GM21717 (cell line): ENCODE data around the gene HOXA6.

Experiments used
- ATAC-seq: cut with Tn5 transposase; IDR thresholded peaks from one replicate; pipeline ENCODE4 v1.9.1; 2021; ENCODE audit warnings: mild to moderate bottlenecking, moderate library complexity; ENCODE audit not compliant: unreplicated experiment

Gene HOXA6

DNA sequence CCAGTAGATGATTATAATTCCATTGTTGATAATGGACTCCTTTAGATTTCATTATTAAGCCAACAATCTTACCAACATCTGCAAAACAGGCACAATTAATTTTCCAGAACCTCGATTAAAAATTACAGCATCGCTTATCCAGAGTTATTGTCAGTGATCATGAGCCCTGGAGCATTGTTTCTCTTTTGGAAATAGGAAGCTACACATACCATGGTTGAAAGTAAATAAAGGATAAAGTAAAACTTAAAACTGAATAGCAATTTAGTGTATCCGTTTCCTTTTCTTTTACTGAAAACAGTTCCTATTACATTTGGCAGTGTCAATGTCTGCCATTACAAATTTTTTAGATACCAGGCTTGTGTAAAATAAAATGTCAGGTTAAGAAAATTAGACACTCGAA, 35.2 kb downstream of the HOXA6 start:
- ATAC-seq: no peak

DNA sequence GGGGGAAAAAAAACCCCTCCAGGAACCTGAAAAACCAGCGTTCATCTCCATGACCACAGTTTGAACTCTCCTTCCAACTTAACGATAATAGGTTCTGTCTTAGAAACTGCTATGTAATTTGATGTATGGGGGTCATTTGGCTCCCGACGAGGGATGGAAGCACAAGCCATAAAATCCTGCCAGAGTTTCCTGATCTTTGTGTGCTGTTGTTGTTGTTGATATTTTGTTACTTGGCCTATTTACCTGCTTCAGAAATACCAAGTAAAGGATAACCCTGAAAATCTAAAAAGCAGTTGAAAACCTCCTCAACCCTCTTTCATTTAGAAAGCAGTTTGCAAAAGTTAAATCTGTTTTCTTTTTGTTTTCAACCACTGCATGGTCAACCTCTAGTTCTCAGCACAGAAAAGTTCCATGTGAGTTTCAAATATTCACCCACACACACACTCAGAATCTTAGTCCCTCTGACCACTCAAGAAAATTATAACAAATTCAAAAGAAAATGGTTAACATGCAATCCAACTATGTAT, 35.8 kb downstream of the HOXA6 start:
- ATAC-seq: no peak

DNA sequence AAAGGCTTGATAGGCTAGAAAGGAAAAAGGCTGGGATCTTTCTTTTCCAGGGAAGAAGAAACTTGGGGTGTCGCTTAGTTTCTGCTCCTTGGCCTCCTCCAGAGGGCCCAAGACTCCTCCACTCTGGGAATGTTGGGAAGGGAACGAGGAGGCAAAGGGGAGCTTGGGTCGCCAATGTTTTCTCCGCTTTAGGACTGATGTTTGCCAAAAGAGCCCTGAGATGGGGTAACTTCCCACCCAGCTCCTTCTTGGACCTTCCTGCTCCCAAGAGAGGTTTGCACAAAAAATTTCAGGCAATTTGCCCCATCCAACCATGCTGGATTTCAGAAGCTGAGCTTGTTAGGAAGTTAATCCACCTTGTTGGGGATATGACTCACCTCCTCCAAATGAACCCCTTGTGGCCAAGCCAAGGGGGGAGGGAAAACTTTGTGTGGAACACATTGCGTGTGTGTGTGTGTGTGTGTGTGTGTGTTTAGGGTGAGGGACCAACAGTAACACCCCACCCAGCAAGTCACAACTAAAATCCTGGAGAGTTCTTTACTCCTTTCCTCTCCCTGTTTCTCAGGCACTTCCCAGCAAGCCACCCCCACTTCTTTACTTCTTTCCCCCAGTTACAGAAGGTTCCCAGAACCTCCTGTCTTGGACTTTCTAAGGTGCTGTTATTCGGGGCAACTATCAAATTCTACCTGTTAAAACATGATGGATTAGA, 36.4 kb downstream of the HOXA6 start:
- ATAC-seq: no peak

DNA sequence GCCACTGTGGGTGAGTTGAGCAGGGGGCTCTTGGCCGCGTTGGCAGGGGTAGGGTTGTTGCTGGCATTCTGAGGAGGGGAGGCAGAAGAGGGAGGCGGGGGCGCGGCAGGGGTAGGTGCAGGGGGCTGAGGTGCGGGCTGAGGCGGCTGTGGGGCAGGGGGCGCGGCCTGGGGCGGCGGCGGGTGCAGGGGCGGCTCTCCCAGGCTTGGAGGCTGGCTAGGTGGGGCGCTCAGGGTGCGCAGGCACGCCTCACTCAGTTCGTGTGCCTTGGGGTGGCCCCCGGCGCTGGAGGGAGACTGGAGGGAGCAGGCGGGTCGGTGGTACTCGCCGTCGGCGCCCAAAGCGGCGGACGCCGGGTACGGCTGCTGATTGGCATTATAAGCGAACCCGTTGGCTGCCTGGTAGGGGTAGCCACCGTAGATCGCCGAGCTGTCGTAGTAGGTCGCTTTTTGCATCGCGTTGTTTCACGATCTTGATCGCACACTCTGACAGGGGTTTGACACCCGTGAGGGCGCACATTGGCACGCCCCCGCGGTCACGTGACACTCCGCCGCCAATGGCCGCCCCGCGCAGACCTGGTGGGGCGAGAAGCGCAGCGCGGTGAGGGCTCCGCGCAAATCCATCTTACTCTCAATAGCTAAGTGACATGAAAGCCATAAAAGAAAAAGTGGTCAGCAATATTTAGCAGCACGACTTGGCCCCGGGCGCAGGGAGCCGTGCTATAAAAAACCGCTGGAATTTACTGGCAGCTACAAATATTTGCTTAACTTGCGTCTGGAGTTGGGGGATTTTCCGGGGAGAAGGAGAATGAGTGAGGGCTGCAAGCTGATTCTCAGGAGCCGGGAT, 37.2 kb downstream of the HOXA6 start:
- ATAC-seq: no peak

DNA sequence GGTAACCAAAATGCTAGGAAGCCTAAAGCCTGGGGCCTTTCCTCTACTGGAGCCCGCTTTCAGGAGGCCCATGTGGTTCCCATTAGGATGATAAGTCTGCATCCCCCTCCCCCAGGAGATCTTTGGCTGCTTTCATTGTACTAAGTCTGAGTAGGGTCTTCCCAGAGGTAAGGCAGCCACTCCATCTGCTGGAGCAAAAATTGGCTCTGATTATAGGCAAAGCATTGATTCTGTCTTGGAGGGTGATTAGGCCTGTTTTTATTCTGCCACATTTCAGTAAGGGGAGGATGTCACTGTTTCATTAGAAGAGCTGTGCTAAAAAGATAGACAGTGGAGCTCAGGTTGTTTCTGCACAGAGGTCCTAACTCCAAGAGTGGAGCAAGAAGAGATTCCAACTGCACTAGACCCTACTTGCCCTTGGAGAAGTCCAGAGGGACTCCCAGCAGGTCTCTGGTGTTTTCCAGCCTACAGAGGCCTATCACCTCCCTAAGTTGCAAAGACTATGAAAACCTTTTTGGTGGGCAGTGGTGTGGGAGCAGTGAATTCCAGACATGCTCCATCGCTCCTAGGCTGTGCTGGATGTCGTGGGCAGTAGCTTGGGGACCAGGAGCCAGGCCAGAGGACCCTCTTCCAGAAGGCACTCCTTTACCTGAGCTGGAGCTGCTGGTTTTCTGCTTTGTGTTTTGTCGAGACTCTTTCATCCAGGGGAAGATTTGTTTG, 37.9 kb downstream of the HOXA6 start:
- ATAC-seq: no peak

DNA sequence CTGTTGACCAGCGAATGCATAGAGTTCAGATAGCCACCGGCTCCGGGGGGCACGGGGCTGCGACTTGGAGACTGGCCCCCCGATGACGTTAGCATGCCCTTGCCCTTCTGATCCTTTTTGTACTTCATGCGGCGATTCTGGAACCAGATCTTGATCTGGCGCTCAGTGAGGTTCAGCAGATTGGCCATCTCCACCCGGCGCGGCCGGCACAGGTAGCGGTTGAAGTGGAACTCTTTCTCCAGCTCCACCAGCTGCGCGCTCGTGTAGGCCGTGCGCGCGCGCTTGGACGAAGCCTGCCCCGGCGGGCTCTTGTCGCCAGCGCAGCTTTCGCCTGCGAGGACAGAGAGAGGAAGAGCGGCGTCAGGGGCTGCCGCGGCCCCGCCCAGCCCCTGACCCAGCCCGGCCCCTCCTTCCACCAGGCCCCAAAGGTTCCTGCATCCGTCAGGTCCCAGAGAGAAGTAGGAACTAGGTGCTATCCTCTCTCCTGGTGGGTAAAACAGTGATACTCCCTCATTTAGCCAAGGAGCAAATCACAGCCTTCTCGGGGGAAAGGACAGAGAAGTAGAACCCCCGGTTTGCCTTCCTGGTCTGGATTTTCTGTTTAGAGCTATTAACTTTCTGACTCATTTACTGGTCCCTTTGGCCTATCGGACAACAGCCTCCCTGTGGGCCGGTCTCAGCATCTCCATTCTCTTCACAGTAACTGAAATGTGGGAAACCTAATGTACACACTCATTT, 39.0 kb downstream of the HOXA6 start:
- no peak for ATAC-seq

DNA sequence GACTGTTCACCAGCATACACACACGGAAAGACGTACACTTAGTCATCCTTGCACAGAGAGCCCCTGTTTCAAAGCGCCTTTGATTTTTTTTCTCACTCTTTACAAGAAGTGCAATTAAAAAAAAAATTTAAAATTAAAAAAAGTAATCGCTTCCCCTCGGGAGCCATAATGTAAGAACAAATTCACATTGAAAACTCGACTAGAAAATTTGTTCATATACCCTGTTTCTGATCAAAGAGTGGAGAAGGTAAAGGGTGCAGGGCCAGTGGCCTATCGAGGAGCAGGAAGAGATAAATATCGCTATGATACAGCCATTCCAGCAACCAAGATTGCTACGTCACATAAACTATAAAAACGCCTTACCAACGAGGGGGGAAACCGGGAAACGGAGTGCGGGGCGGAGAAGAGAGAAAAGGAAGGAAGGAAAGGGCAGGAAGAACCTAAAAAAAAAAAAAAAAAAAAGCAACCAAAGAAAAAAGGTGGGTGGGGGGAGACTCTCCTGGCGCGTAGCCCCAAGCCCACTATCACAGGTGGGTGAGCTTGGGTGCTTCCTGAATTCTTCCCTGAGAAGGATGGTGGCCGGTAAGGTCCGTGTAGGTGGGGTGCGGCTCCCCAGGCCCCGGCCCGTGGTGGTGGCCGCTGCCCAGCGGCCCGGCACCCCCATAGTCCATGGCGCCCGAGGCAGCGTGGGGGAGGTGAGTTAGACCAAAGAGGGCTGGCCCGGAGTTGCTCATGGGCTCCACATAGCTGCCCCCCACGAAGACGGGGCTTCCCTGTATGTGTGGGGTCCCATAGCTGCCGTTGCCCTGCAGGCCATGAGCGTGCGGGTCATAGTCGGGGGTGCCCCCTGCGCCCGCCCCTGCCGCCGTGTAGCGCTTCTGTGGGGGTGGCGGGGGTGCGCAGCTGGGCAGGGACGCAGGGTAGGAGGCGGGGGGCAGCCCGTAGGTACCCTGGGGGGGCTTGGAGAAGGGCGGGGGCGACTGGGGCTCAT, 39.9 kb downstream of the HOXA6 start:
- no peak for ATAC-seq

DNA sequence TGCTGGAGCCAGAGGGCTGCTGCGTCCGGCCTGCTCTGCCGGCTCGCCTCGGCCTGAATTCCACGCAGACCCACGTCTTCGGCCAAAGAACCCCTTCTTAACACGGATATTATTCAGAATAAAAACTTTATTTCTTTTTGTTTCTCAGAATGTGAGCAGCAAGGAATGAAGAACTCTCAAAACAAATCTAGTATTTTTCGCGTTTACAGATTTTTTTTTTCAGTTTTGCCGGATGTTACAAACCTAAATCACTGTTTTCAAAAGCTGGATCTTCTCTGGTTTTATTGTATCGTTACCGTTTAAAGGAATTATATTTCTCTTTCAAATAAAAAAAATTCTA, 40.7 kb downstream of the HOXA6 start:
- ATAC-seq: no peak

DNA sequence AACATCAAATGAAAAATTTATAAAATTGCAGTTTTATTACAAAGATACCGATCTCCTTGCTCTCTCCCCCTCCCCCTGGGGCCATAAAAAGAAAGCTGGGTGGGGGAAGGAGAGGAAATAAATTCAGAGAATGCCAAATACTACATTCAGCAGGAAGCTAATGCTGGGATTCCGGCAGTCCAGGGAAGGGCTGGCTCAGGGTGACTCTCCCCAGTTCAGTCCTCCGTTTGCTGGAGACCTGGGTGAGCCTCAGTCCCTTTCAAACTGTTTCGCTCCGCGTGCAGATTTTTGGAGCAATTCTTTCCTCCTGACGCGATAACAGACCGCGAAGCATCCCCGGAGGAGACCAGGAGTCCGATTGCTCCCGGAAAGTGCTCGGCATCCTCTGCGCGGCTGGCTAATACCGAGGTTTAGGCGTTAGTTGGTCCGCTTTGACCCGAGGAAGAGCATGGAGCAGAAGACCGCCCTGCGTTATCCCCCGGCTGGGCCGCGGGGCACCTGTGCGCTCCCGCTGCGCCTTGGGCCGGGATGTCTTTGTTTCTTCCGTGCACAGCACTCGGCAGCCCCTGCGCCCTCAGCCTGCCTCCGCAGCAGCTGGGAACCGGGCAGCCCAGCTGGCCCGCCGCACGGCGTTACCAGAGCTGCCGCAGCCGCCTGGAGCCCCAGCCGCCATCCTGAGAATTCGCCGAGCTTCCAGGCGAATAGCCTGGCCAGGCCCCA, 41.2 kb downstream of the HOXA6 start:
- no peak for ATAC-seq

DNA sequence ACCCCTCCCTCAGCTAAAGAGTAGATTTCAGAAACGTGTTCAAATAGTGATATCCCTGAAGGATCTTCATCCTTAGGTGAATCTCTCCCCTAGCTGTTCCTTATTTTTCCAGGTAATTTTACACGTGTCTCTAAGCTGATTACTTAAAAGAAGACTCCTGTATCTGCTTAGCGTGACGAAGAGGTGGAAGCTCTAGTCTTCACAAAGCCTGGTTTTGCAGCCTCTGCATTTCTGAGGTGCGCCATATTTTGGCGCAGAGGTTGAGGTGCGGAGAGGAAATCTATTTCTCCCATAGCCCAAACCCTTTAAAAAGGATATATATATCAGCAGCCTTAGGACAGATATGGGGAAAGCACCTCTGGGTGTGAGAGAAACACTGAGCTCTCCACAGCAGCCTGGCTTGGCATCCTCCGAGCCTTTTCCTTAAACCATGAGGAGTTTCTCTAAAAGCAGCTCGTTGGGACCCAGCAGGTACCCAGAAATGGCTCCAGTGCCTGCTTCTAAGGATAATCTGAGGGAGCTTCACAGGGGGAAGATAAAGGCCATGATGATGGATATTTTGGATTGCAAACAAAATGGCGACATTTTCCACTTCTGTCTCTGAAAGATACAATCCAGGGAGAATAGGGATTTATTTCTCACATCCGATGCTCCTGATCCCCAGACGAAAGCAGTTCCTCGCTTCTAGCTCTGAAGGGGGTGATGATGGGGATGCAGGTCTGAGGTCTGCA, 42.1 kb downstream of the HOXA6 start:
- no peak for ATAC-seq

DNA sequence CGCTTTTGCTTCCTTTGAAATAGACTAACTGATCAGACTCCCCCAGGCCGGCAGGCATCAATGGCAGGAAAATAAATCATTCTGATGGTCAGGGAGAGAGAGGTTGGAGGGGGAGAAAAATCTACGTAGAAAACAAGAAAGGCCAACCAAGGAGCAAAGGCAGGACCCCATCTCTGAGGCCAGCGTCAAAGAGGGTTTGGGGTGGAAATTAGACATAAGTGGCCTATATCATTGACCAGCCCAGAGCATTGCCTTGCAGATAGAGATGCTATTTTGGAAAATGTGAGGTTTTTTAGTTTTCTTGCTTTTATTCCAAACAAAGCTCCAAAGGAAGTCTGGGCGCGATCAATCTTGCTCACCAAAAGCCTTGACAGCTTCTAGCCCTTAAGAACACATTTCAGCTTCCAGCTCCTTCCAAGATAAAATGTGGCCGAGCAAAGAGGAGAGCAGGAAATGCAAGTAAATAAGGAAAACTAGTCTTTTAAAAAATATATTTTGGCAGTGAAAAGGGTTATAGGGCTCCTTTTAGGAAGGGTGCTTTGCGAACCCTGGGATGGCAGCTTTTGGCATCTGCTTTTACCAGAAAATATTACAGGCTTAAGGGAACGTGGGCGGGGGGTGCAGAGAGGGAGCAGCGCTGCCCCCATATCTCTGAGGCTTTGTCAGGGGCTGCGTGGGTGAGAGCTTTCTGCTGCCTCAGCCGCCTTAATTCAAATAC, 43.1 kb downstream of the HOXA6 start:
- no peak for ATAC-seq

DNA sequence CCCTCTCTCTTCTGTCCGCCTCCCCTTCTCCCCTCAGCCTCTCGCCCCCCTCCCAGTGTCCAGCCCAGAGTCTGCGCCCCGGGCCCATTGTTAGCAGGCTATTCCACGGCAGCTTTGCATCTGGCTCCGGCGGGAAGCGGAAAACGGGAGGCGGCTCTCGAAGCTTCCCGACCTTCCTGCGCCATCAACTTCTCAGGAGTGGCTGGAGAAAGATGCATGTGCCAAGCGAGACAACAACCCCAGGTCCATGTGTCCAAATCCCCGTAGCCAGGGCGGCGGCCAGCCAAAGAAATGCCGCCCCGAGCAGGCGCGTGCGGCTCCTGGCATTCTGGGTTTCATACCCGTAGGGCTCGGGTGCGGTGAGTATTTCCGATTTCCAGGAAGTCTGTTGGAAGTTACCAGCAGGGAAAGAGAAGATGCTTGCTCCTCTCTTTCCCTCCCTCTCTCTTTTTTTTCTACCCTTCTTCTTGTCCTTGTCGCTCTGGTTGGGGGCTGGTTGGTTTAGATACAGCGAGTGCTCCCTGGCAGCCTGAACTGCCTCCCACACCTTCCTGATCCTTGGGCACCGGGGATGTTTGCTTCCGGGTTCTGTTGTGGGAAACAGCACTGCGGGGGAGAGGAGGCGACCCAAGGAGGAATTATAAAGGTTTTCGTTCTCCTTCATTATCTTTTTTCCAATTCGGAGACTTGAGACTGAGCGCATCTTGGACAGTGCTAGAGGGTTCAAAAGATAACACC, 43.9 kb downstream of the HOXA6 start:
- no peak for ATAC-seq

DNA sequence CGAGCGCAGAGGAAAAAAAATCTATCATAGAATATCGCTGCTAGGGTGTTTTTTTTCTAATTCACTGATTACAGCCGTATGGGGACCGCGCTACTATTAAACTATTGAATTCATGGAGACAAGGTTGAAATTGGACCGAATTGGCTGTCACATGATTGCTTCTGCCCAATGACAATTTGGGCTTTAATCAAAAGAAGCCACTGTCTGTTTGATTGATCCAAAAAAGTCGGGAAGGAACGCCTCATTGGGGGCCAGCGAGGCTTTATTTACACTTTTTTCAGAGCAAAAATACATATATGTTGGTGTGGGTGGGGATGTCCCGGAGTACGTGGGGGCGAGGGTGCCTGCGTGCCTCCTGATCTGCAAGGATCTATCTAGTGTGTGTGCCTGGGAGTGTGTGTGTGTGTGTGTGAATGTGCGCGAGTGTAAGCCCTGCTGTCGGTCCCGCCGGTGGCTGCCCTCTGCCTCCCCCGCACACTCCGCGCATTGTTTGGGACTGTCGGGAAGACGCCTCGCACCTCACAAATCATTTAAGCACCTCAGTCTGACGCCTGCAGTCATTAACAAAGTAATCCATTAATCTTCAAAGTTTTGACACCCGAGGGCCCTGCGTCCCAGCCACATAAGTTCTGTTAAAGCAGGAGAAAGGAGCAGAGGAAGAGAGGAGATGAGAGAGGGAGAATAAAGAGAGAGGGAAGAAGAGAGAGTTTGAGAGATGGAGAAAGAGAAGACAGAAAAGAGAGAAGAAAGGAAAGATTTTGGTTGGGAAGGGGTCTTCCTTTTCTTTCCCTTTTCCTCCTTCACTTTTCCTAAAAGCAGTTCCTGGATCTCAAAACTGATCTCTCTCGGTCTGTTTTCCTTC, 44.8 kb downstream of the HOXA6 start, which contains the start of gene HOXA2:
Gene HOXA2, minus strand, starts transcription at position 103 of the 862 bp plus-strand sequence. CDS start 183 bp downstream, outside the sequence.
- no peak for ATAC-seq

DNA sequence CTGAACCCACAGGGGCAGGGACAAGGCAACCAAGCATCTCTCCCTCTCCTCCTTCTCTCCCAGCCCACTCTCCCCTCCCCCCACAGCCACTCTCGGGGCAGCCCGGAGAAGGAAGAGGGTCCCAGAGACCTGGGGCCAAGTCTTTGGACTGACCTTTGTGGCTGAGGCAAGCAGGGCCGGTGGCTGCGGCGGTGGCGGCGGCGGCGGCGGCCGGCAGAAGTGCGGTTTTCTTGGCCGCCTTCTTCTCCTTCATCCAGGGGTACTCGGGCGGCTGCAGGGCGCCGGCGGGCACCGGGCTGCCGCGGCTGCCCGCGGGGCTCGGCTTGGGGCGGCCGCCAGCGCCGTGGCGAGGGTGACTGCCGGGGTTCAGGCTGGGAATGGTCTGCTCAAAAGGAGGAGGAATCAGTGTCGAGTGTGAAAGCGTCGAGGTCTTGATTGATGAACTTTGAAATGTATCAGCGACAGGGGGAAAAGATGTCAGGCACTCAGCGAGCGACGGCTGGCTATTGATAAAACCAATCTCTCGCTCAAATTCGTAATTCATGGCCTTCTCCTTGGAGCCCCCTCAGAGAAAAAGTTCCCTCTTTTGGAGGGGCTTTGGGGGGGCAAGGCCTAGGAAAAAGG, 45.5 kb downstream of the HOXA6 start:
- no peak for ATAC-seq

DNA sequence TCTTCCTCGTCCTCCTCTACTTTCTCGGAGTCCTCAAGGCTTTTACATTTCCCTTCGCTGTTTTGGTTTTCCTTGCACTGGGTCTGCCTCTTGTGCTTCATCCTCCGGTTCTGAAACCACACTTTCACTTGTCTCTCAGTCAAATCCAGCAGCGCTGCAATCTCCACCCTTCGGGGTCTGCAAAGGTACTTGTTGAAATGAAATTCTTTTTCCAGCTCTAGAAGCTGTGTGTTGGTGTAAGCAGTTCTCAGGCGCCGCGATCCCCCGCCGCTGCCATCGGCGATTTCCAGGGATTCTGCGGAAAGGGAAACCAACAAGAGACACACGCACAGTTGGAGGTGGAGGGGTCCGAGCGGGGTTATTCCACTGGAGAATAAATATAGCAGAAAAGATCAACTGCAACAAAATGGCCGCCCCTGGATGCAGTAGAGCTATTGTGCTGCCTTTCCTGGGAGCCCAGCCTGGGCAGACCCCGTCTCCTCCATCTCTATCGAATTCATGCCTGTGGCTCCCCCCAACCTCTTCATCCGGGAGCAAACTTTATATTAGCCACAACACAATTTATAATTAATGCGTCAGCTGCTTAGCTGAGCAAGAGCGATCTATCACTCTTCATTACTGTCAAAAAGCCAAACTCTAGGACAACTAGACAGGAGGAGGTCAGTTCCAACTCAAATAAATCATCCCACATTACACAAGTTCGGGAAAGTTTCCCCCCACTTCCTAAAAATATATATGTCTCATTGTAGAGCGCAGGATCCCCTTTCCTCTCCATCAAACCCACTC, 46.2 kb downstream of the HOXA6 start:
- ATAC-seq: no peak
